T-cell (primary cell): ENCODE data around the gene SPATA9. TPM values are rescaled to one million over a fixed set of nuclear protein-coding genes. Genes with fewer than 3 reads are reported as not detected.
"Not testable (repeated sequence)": the region's sequence is repeated elsewhere in the genome, so short reads cannot be mapped to it uniquely, and the experiment has no call there.

Experiments used
- ATAC-seq, 4 experiments: fragments of 200-7000 bp in 3 of 4; fragments of 150-1000 bp in 1 of 4; cut with Tn5 transposase; replicated peaks in 1 of 4; 1 replicate in 3 of 4; 2 replicates in 1 of 4; pipeline ENCODE4 v1.10.0; 2021; ENCODE audit warnings: moderate library complexity in 3 of 4, mild to moderate bottlenecking in 2 of 4, moderate number of reproducible peaks in 1 of 4
- CTCF ChIA-PET, 2 donors: fragments of 300-600 bp; sonication (Branson Sonifier 250); formaldehyde crosslinking; loops; one replicate each; lab custom pipeline; 2022; ENCODE audit warnings: antibody characterized with exemption in 2 of 2; lab: Charles Lee
- POLR2A ChIA-PET, 2 donors: fragments of 300-600 bp; sonication (Branson Sonifier 250); formaldehyde crosslinking; loops; one replicate each; lab custom pipeline; 2022; ENCODE audit warnings: antibody characterized with exemption in 2 of 2; lab: Charles Lee
- DNase-seq, 35 experiments: peaks; one replicate each; pipeline versions ENCODE4 v3.0.0 to v3.0.0-alpha.2; 2013 to 2023
- H3K27ac ChIP-seq: one replicate; pipeline ENCODE4 v1.5.1; 2013; ENCODE audit warnings: low read length
- H3K27me3 ChIP-seq, 2 experiments: replicated peaks in 1 of 2; 1 replicate in 1 of 2; 2 replicates in 1 of 2; pipeline versions ENCODE4 v1.6.1 to v1.7.0; 2013; ENCODE audit warnings: low read length in 1 of 2, mixed read lengths in 1 of 2; ENCODE audit not compliant: control insufficient read depth in 2 of 2, insufficient read depth in 2 of 2; ENCODE audit errors: extremely low read depth in 1 of 2
- H3K36me3 ChIP-seq, 2 donors: 1 replicate in 1 of 2; 2 replicates in 1 of 2; pipeline versions ENCODE4 v1.6.1 to v1.7.0; 2013; ENCODE audit warnings: low read length in 1 of 2; ENCODE audit not compliant: control insufficient read depth in 2 of 2, insufficient read depth in 1 of 2; ENCODE audit errors: extremely low read depth in 1 of 2
- H3K4me1 ChIP-seq, 2 experiments: 1 replicate in 1 of 2; 2 replicates in 1 of 2; pipeline versions ENCODE4 v1.6.1 to v1.7.0; 2013; ENCODE audit warnings: low read length in 2 of 2, mixed read lengths in 1 of 2; ENCODE audit not compliant: insufficient read depth in 2 of 2, control insufficient read depth in 1 of 2; ENCODE audit errors: extremely low read depth in 1 of 2
- H3K4me3 ChIP-seq, 2 donors: 1 replicate in 1 of 2; 2 replicates in 1 of 2; pipeline versions ENCODE4 v1.5.1 to v1.7.0; 2013; ENCODE audit warnings: mild to moderate bottlenecking in 2 of 2, low read length in 1 of 2, moderate library complexity in 1 of 2; ENCODE audit not compliant: control insufficient read depth in 1 of 2; ENCODE audit errors: extremely low read depth in 1 of 2
- H3K9me3 ChIP-seq: 2 replicates; pipeline ENCODE4 v1.7.0; 2013
- H3K27ac Mint-ChIP-seq, 2 donors: one replicate each; pipeline ENCODE4 v1.8.0; 2020 to 2021; ENCODE audit warnings: mild to moderate bottlenecking in 2 of 2, mixed read lengths in 2 of 2
- H3K27me3 Mint-ChIP-seq, 2 donors: one replicate each; pipeline ENCODE4 v1.8.0; 2021 to 2022; ENCODE audit warnings: mixed read lengths in 2 of 2
- H3K36me3 Mint-ChIP-seq: one replicate; pipeline ENCODE4 v1.8.0; 2021; ENCODE audit warnings: mixed read lengths
- H3K4me1 Mint-ChIP-seq, 3 donors: one replicate each; pipeline ENCODE4 v1.8.0; 2020 to 2022; ENCODE audit warnings: mixed read lengths in 3 of 3, mild to moderate bottlenecking in 1 of 3
- H3K4me3 Mint-ChIP-seq, 3 donors: one replicate each; pipeline ENCODE4 v1.8.0; 2020 to 2022; ENCODE audit warnings: mild to moderate bottlenecking in 3 of 3, mixed read lengths in 3 of 3, moderate library complexity in 3 of 3
- H3K9me3 Mint-ChIP-seq, 3 donors: one replicate each; pipeline ENCODE4 v1.8.0; 2020 to 2022; ENCODE audit warnings: mixed read lengths in 3 of 3
- WGBS: methylation state at CpG from one replicate; pipeline ENCODE4 v1.1.5; 2013; ENCODE audit warnings: missing lambda C conversion rate; ENCODE audit not compliant: insufficient coverage; 5-methylcytosine and 5-hydroxymethylcytosine counted together
- total RNA-seq, 35 experiments: library from RNA in 6 of 35; stranded (reverse) in 6 of 35; fragments of 120-200 nt in 1 of 35; gene quantifications; one replicate each; pipeline versions ENCODE4 v1.2.1 to v1.2.4 and lab custom pipeline; 2013 to 2026

SPATA9 gene
- total RNA-seq, 5 donors from 2014 or later (not counting 1 experiment from before 2014, with no cell fraction given), result not detected

DNA sequence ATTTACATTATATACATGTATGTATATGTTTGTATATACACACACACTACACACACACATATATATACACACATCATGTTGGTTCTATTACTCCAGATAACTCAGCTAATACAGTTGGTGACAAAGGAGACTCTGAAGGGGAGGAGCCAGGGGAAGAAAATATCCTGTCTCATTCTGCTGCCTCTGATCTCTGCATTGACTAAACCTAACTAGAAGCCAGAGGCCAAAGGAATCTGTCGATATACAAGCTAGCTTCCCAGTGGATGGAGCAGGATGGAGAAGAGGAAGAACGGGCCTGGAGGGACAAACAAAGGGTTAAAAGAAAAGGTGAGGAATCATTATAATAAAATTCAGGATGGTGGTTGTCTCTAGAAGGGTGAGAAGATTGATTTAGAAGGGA, 34.6 kb upstream of the SPATA9 start:
- Histone ChIP-seq H3K27me3 (no peaks in the 10 kb centered on the region), H3K9me3 (no peaks in the 10 kb centered on the region), H3K4me3 (no peak overlapping the region), H3K36me3 (no peaks in the 10 kb centered on the region), H3K27ac (no peak overlapping the region), H3K4me1 (peaks cover 8 to 23% of the 10 kb centered on the region in 2 experiments)
- no peaks in the 10 kb centered on the region for H3K27me3 Mint-ChIP-seq
- no peak overlapping the region for H3K27ac Mint-ChIP-seq
- ChIA-PET POLR2A (no interaction called here), CTCF (interaction anchor here (1.0 to 1.2 kb wide), 2 partner anchors 53 to 64 kb away, joined by 4 read pairs; no protein-coding TSS in a partner anchor)
- H3K36me3 Mint-ChIP-seq, result no peaks in the 10 kb centered on the region
- no peak overlapping the region for H3K4me3 Mint-ChIP-seq
- H3K9me3 Mint-ChIP-seq, result no peaks in the 10 kb centered on the region
- DNase-seq (no peak), ATAC-seq (no peak)
- H3K4me1 Mint-ChIP-seq, result peaks cover 0 to 16% (median 13%) of the 10 kb centered on the region in 3 donors
- no CpG with 5 or more reads among the region's 2 CpGs for WGBS

- no peak overlapping the region for H3K4me3 ChIP-seq
- H3K27ac ChIP-seq, result no peak overlapping the region
- H3K4me1 ChIP-seq, result peaks cover 8 to 23% of the 10 kb centered on the region in 2 experiments
- peaks cover 0 to 16% (median 13%) of the 10 kb centered on the region in 3 donors for H3K4me1 Mint-ChIP-seq
- no peak overlapping the region for H3K27ac Mint-ChIP-seq
- WGBS, result 68% methylated on average over 4 of the region's 5 CpGs
- H3K9me3 ChIP-seq, result no peaks in the 10 kb centered on the region
- ChIA-PET POLR2A (no interaction called here), CTCF (no interaction called here)
- H3K27me3 Mint-ChIP-seq, result no peaks in the 10 kb centered on the region
- no peaks in the 10 kb centered on the region for H3K36me3 ChIP-seq
- H3K36me3 Mint-ChIP-seq, result no peaks in the 10 kb centered on the region
- H3K4me3 Mint-ChIP-seq, result no peak overlapping the region
- ATAC-seq, result no peak
- no peaks in the 10 kb centered on the region for H3K27me3 ChIP-seq
- DNase-seq, result no peak
- H3K9me3 Mint-ChIP-seq, result no peaks in the 10 kb centered on the region
Measured at GRCh38 chr5:95715799-95716461, 33.1 kb upstream of the SPATA9 start.

DNA sequence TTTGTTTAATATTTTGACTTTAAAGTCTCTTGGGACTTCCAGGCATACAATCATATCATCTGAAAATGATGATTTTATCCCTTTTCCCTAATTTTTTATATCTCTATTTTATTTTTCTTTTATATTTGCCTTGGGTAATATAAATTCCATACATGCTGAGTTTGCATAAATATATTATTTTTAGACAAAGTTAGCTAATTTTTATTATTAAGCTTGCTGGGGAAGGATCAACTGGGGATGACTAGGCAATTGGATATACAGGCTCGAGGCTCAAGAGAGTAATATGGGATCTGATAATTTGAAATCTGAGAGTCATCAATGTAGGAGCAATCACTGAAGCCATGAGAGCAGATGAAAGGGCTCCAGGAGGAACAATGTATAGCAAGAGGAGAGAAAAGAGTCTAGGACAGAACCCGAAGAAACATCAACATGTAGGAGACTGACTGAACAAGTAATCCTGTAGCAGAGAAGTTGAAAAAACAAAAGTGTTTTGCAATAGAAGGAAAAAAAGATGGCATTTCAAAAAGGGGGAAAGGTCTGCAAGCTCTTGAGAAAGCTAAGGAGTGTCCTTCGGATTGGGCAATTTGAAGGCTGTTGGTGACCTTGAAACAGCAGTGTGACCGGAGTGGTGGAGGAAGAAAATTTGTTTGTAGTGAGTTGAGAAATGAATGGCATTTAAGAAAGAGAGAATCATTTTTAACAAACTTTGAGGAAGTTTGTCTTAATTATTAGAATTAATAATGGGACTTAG, 31.3 kb upstream of the SPATA9 start:
- no peak overlapping the region for H3K4me3 ChIP-seq

GRCh38 chr5:95713246-95713645, 30.5 kb upstream of the SPATA9 start:
- H3K4me1 ChIP-seq, result peaks cover 3 to 13% of the 10 kb centered on the region in 2 experiments
- H3K27me3 Mint-ChIP-seq, H3K9me3 Mint-ChIP-seq, H3K27ac ChIP-seq, H3K36me3 Mint-ChIP-seq, H3K9me3 ChIP-seq, H3K4me3 ChIP-seq, POLR2A ChIA-PET, H3K4me3 Mint-ChIP-seq, DNase-seq, H3K36me3 ChIP-seq, H3K27me3 ChIP-seq, CTCF ChIA-PET, H3K27ac Mint-ChIP-seq, ATAC-seq: not testable (repeated sequence)
- no CpG with 5 or more reads among the region's 5 CpGs for WGBS
- H3K4me1 Mint-ChIP-seq, result peaks cover 0 to 13% (median 10%) of the 10 kb centered on the region in 3 donors

More for the DNA sequence above, 31.3 kb upstream of the SPATA9 start:
- POLR2A ChIA-PET, result no interaction called here
- Mint-ChIP-seq H3K27ac (no peak overlapping the region), H3K9me3 (no peaks in the 10 kb centered on the region), H3K4me3 (no peak overlapping the region), H3K36me3 (no peaks in the 10 kb centered on the region), H3K4me1 (peaks cover 0 to 13% (median 10%) of the 10 kb centered on the region in 3 donors), H3K27me3 (no peaks in the 10 kb centered on the region)
- Histone ChIP-seq H3K36me3 (no peaks in the 10 kb centered on the region), H3K4me1 (peaks cover 8 to 22% of the 10 kb centered on the region in 2 experiments), H3K9me3 (no peaks in the 10 kb centered on the region), H3K27ac (no peak overlapping the region), H3K27me3 (no peaks in the 10 kb centered on the region)
- ATAC-seq (no peak), DNase-seq (no peak)
- CTCF ChIA-PET, result no interaction called here
- WGBS, result 96% methylated on average over 4 of the region's 4 CpGs

GRCh38 chr5:95712347-95712958, 29.7 kb upstream of the SPATA9 start:
- Mint-ChIP-seq H3K36me3 (no peaks in the 10 kb centered on the region), H3K9me3 (no peaks in the 10 kb centered on the region), H3K27ac (no peak overlapping the region), H3K27me3 (no peaks in the 10 kb centered on the region), H3K4me1 (peaks cover 0 to 13% (median 10%) of the 10 kb centered on the region in 3 donors), H3K4me3 (no peak overlapping the region)
- no peaks in the 10 kb centered on the region for H3K27me3 ChIP-seq
- POLR2A ChIA-PET, result no interaction called here
- H3K9me3 ChIP-seq, result no peaks in the 10 kb centered on the region
- WGBS, result 83% methylated on average over 1 of the region's 2 CpGs
- H3K4me3 ChIP-seq, result no peak overlapping the region
- CTCF ChIA-PET, result no interaction called here
- ATAC-seq, result no peak
- DNase-seq, result no peak
- H3K4me1 ChIP-seq, result peaks cover 2 to 6% of the 10 kb centered on the region in 2 experiments
- H3K27ac ChIP-seq, result no peak overlapping the region
- no peaks in the 10 kb centered on the region for H3K36me3 ChIP-seq

DNA sequence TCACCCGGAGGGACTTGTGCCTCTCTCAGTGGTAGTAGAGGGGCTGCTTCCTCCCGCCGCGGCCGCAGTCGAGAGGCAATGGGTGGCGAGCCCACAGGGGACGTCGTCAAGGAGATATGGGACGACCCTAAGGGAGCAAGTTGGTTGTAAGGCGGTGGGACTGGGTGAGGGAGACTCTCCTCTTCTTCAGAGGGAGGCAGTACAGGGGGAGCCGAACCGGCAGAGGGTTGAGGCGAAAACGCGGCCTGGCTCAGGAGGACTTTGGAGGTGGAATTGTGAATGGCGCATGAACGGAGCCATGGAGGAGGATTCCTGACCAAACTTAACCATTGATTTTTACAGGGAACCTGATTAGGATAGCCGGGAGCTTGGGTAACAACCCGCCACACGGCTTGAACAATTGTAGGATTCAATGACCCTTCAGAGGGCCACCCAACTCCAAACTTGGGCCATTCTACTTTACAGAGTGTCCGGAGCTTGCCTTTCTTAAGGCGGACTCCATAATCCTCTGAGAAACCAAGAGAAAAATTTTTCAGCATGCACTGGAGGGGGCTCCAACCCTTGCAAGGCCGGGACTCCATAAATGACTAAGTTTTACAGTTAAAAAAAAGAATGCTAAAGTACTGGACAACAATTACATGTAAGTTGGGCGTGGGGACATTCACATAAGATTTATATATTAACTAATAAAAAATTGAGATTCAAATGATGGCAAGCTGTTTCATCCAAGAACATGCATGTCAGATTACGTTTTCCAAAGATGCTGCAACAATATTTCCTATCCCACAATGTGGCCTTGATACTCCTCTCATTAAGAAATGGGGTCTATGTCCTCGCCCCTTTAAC, 28.9 kb upstream of the SPATA9 start:
- no peak overlapping the region for H3K4me3 Mint-ChIP-seq
- H3K9me3 ChIP-seq, result no peaks in the 10 kb centered on the region
- H3K4me1 ChIP-seq, result no peaks in the 10 kb centered on the region
- H3K4me3 ChIP-seq, result no peak overlapping the region
- H3K9me3 Mint-ChIP-seq, result no peaks in the 10 kb centered on the region
- H3K27me3 Mint-ChIP-seq, result peaks cover 0 to 2% of the 10 kb centered on the region in 2 donors
- WGBS, result 89% methylated on average over 12 of the region's 27 CpGs
- no peak overlapping the region for H3K27ac Mint-ChIP-seq
- ChIA-PET CTCF (interaction anchor here in 1 of 2 donors (0.5 kb wide), 1 partner anchor 72 kb away, joined by 3 read pairs; no protein-coding TSS in a partner anchor), POLR2A (no interaction called here)
- no peaks in the 10 kb centered on the region for H3K36me3 ChIP-seq
- peaks cover 0 to 13% (median 10%) of the 10 kb centered on the region in 3 donors for H3K4me1 Mint-ChIP-seq
- H3K27me3 ChIP-seq, result no peaks in the 10 kb centered on the region
- no peaks in the 10 kb centered on the region for H3K36me3 Mint-ChIP-seq
- DNase-seq, result no peak
- no peak overlapping the region for H3K27ac ChIP-seq
- ATAC-seq, result no peak
